Mesenchymal stem cell (in vitro differentiated cells and primary cell): Measurements from ENCODE around the gene MAPK1.
A peak's percentile ranks its signal among the peaks of the same experiment; 100 is the strongest.

Source experiments
- DNase-seq: peaks from one replicate; pipeline ENCODE4 v3.0.0-alpha.2; 2013
- H2AFZ ChIP-seq: one replicate; pipeline ENCODE4 v1.6.1; 2013; ENCODE audit warnings: low read depth, mild to moderate bottlenecking, control low read depth, inconsistent platforms, low read length, moderate library complexity
- H2AK5ac ChIP-seq: 2 replicates; pipeline ENCODE4 v1.6.1; 2013; ENCODE audit warnings: low read length, moderate library complexity, mild to moderate bottlenecking, inconsistent platforms; ENCODE audit not compliant: severe bottlenecking
- H2BK120ac ChIP-seq: one replicate; pipeline ENCODE4 v1.6.1; 2013; ENCODE audit warnings: low read depth, mild to moderate bottlenecking, inconsistent platforms, low read length, moderate library complexity
- H2BK12ac ChIP-seq, 2 experiments: one replicate each; pipeline ENCODE4 v1.6.1; 2013; ENCODE audit warnings: inconsistent platforms in 2 of 2, low read length in 2 of 2, mild to moderate bottlenecking in 2 of 2, moderate library complexity in 2 of 2, control low read depth in 1 of 2
- H2BK15ac ChIP-seq: one replicate; pipeline ENCODE4 v1.6.1; 2013; ENCODE audit warnings: mild to moderate bottlenecking, low read depth, inconsistent platforms; ENCODE audit not compliant: poor library complexity, severe bottlenecking
- H2BK5ac ChIP-seq: 2 replicates; pipeline ENCODE4 v1.6.1; 2013; ENCODE audit warnings: low read depth, mild to moderate bottlenecking, low read length, control low read depth, inconsistent platforms; ENCODE audit not compliant: poor library complexity, severe bottlenecking
- H3K14ac ChIP-seq, 2 experiments: one replicate each; pipeline ENCODE4 v1.6.1; 2013; ENCODE audit warnings: inconsistent platforms in 2 of 2, low read length in 2 of 2, control low read depth in 1 of 2, mild to moderate bottlenecking in 1 of 2, moderate library complexity in 1 of 2
- H3K18ac ChIP-seq, 2 experiments: one replicate each; pipeline ENCODE4 v1.6.1; 2013; ENCODE audit warnings: inconsistent platforms in 2 of 2, low read length in 2 of 2, control low read depth in 1 of 2, low read depth in 1 of 2, mild to moderate bottlenecking in 1 of 2
- H3K23ac ChIP-seq, 2 experiments: one replicate each; pipeline ENCODE4 v1.6.1; 2013; ENCODE audit warnings: inconsistent platforms in 2 of 2, low read length in 2 of 2, mild to moderate bottlenecking in 2 of 2, moderate library complexity in 2 of 2, control low read depth in 1 of 2
- H3K27ac ChIP-seq: 2 replicates; pipeline ENCODE4 v1.5.1; 2013; ENCODE audit warnings: mild to moderate bottlenecking, moderate library complexity, low read length, control low read depth, inconsistent platforms; ENCODE audit not compliant: poor library complexity, severe bottlenecking
- H3K27me3 ChIP-seq, 2 experiments: 2 replicates each; pipeline versions ENCODE4 v1.6.1 to v1.7.0; 2013; ENCODE audit warnings: low read length in 2 of 2, mild to moderate bottlenecking in 2 of 2, moderate library complexity in 2 of 2, control low read depth in 1 of 2, inconsistent platforms in 1 of 2; ENCODE audit not compliant: control insufficient read depth in 1 of 2, insufficient read depth in 1 of 2
- H3K36me3 ChIP-seq, 2 experiments: 2 replicates each; pipeline versions ENCODE4 v1.6.1 to v1.7.0; 2013; ENCODE audit warnings: low read length in 2 of 2, control low read depth in 1 of 2, inconsistent platforms in 1 of 2, low read depth in 1 of 2, mild to moderate bottlenecking in 1 of 2; ENCODE audit not compliant: insufficient read depth in 2 of 2, control insufficient read depth in 1 of 2
- H3K4ac ChIP-seq, 2 experiments: one replicate each; pipeline ENCODE4 v1.6.1; 2013; ENCODE audit warnings: inconsistent platforms in 2 of 2, low read length in 2 of 2, mild to moderate bottlenecking in 2 of 2, moderate library complexity in 2 of 2, control low read depth in 1 of 2, low read depth in 1 of 2
- H3K4me1 ChIP-seq: 2 replicates; pipeline ENCODE4 v1.6.1; 2013; ENCODE audit warnings: low read depth, low read length, control low read depth; ENCODE audit not compliant: control insufficient read depth, insufficient read depth
- H3K4me2 ChIP-seq: 2 replicates; pipeline ENCODE4 v1.6.1; 2013; ENCODE audit warnings: low read length, mild to moderate bottlenecking, inconsistent platforms; ENCODE audit not compliant: poor library complexity, severe bottlenecking
- H3K4me3 ChIP-seq, 2 experiments: 2 replicates each; pipeline versions ENCODE4 v1.5.1 to v1.7.0; 2013; ENCODE audit warnings: low read length in 2 of 2, mild to moderate bottlenecking in 2 of 2, control low read depth in 1 of 2, low read depth in 1 of 2; ENCODE audit not compliant: insufficient read depth in 1 of 2
- H3K79me1 ChIP-seq: replicated peaks from 2 replicates; pipeline ENCODE4 v1.6.1; 2013; ENCODE audit warnings: mild to moderate bottlenecking, control low read depth, low read length, inconsistent platforms; ENCODE audit not compliant: poor library complexity, severe bottlenecking
- H3K9ac ChIP-seq: 2 replicates; pipeline ENCODE4 v1.7.0; 2013; ENCODE audit warnings: mild to moderate bottlenecking, low read length, moderate library complexity
- H3K9me3 ChIP-seq: 2 replicates; pipeline ENCODE4 v1.7.0; 2013; ENCODE audit warnings: mild to moderate bottlenecking, low read length; ENCODE audit not compliant: control insufficient read depth
- H4K8ac ChIP-seq: one replicate; pipeline ENCODE4 v1.6.1; 2013; ENCODE audit warnings: inconsistent platforms, mild to moderate bottlenecking, low read length, moderate library complexity
- H4K91ac ChIP-seq: one replicate; pipeline ENCODE4 v1.6.1; 2013; ENCODE audit warnings: mild to moderate bottlenecking, low read length, inconsistent platforms
- WGBS: methylation state at CpG from one replicate; pipeline ENCODE4 v1.1.7; 2013; ENCODE audit warnings: mixed read lengths; 5-methylcytosine and 5-hydroxymethylcytosine counted together

Gene MAPK1

GRCh38 chr22:21771631-21771976 lies 95.8 kb downstream of the MAPK1 start:
- H2BK15ac ChIP-seq: no peak overlapping the region
- no peak overlapping the region for H2BK120ac ChIP-seq
- H3K27me3 ChIP-seq: no peaks in the 10 kb centered on the region
- H3K27ac ChIP-seq: no peak overlapping the region
- no peak overlapping the region for H4K8ac ChIP-seq
- no peak overlapping the region for H3K9ac ChIP-seq
- no peak overlapping the region for H2AFZ ChIP-seq
- H3K18ac ChIP-seq: no peak overlapping the region
- no peak overlapping the region for H3K4me3 ChIP-seq
- no peak overlapping the region for H2BK5ac ChIP-seq
- over 99% methylated on average over 4 of the region's 4 CpGs for WGBS
- no peaks in the 10 kb centered on the region for H3K9me3 ChIP-seq
- no peak for DNase-seq
- no peak overlapping the region for H2BK12ac ChIP-seq
- no peak overlapping the region for H3K4me2 ChIP-seq
- no peak overlapping the region for H3K14ac ChIP-seq
- H3K36me3 ChIP-seq: peaks cover 49 to 76% of the 10 kb centered on the region in 2 experiments
- no peak overlapping the region for H3K23ac ChIP-seq
- no peak overlapping the region for H2AK5ac ChIP-seq
- no peaks in the 10 kb centered on the region for H3K4me1 ChIP-seq
- no peak overlapping the region for H3K4ac ChIP-seq
- no peak overlapping the region for H4K91ac ChIP-seq
- H3K79me1 ChIP-seq: peaks cover 36% of the 10 kb centered on the region

GRCh38 chr22:21768435-21768834 lies 99.0 kb downstream of the MAPK1 start:
- Histone ChIP-seq H3K27ac (no peak overlapping the region), H2AFZ (no peak overlapping the region), H3K79me1 (peaks cover 42% of the 10 kb centered on the region), H2BK12ac (no peak overlapping the region), H3K4me3 (no peak overlapping the region), H3K9me3 (no peaks in the 10 kb centered on the region), H3K4ac (no peak overlapping the region), H3K18ac (no peak overlapping the region), H3K36me3 (peaks cover 67 to 93% of the 10 kb centered on the region in 2 experiments), H3K9ac (no peak overlapping the region), H4K91ac (no peak overlapping the region), H3K23ac (no peak overlapping the region), H2BK5ac (no peak overlapping the region), H2AK5ac (no peak overlapping the region), H3K27me3 (no peaks in the 10 kb centered on the region), H3K4me2 (no peak overlapping the region), H2BK15ac (no peak overlapping the region), H2BK120ac (no peak overlapping the region), H3K14ac (no peak overlapping the region), H3K4me1 (no peaks in the 10 kb centered on the region), H4K8ac (no peak overlapping the region)
- DNase-seq: no peak
- WGBS: 100% methylated on average over 1 of the region's 1 CpG

GRCh38 chr22:21766691-21767462 lies 100.6 kb downstream of the MAPK1 start:
- peaks cover 35% of the 10 kb centered on the region for H3K79me1 ChIP-seq
- H3K27me3 ChIP-seq: no peaks in the 10 kb centered on the region
- no peaks in the 10 kb centered on the region for H3K9me3 ChIP-seq
- peaks cover 2% of the 10 kb centered on the region for H3K4me1 ChIP-seq
- no peak overlapping the region for H3K27ac ChIP-seq
- no peak overlapping the region for H2BK12ac ChIP-seq
- no peak overlapping the region for H2AFZ ChIP-seq
- no peak overlapping the region for H4K91ac ChIP-seq
- H3K23ac ChIP-seq: no peak overlapping the region
- H2BK120ac ChIP-seq: no peak overlapping the region
- H3K36me3 ChIP-seq: peaks cover 68 to 96% of the 10 kb centered on the region in 2 experiments
- no peak overlapping the region for H2BK5ac ChIP-seq
- no peak overlapping the region for H3K4me2 ChIP-seq
- DNase-seq: no peak
- H3K14ac ChIP-seq: no peak overlapping the region
- no peak overlapping the region for H2AK5ac ChIP-seq
- no peak overlapping the region for H2BK15ac ChIP-seq
- no peak overlapping the region for H3K9ac ChIP-seq
- H3K4me3 ChIP-seq: no peak overlapping the region
- WGBS: 95% methylated on average over 15 of the region's 15 CpGs
- no peak overlapping the region for H3K4ac ChIP-seq
- H3K18ac ChIP-seq: no peak overlapping the region
- peak overlapping the region; percentile 40 for H4K8ac ChIP-seq

GRCh38 chr22:21765909-21766529 lies 101.4 kb downstream of the MAPK1 start:
- Histone ChIP-seq H3K27me3 (no peaks in the 10 kb centered on the region), H3K4ac (no peak overlapping the region), H3K36me3 (peaks cover 62 to 96% of the 10 kb centered on the region in 2 experiments), H3K23ac (peak overlapping the region in 1 of 2 experiments; percentile 23), H3K9me3 (no peaks in the 10 kb centered on the region), H3K79me1 (peaks cover 30% of the 10 kb centered on the region), H3K4me2 (no peak overlapping the region), H2AFZ (no peak overlapping the region), H3K9ac (no peak overlapping the region), H2AK5ac (no peak overlapping the region), H4K8ac (no peak overlapping the region), H3K4me3 (no peak overlapping the region), H2BK15ac (peak overlapping the region; percentile 77), H2BK12ac (no peak overlapping the region), H2BK120ac (no peak overlapping the region), H3K4me1 (peaks cover 4% of the 10 kb centered on the region), H3K27ac (no peak overlapping the region), H3K18ac (no peak overlapping the region), H4K91ac (no peak overlapping the region), H2BK5ac (no peak overlapping the region), H3K14ac (no peak overlapping the region)
- WGBS: 96% methylated on average over 11 of the region's 11 CpGs
- DNase-seq: no peak
